HG03064 (cell line): Measurements from ENCODE around the gene HAPLN3.

Source experiments
- ATAC-seq: cut with Tn5 transposase; IDR thresholded peaks from one replicate; pipeline ENCODE4 v1.9.1; 2021; ENCODE audit warnings: low read depth; ENCODE audit not compliant: unreplicated experiment

HAPLN3 gene

DNA sequence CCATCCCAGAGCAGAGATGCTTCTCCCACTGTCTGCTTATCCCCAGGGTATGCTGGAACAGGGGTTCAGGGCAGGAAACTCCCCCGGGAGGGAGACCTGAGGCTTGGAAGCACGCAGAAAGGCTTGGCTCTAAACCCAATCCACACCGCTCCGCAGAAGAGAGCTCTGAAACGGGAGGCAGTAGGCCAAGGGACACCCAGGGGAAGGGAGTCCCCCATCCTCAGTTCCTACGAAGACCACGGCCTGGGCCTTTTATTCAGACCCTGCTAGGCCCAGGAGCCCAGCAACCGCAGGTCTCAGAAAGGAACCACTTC lies 1.8 kb upstream of the HAPLN3 start:
- no peak for ATAC-seq

DNA sequence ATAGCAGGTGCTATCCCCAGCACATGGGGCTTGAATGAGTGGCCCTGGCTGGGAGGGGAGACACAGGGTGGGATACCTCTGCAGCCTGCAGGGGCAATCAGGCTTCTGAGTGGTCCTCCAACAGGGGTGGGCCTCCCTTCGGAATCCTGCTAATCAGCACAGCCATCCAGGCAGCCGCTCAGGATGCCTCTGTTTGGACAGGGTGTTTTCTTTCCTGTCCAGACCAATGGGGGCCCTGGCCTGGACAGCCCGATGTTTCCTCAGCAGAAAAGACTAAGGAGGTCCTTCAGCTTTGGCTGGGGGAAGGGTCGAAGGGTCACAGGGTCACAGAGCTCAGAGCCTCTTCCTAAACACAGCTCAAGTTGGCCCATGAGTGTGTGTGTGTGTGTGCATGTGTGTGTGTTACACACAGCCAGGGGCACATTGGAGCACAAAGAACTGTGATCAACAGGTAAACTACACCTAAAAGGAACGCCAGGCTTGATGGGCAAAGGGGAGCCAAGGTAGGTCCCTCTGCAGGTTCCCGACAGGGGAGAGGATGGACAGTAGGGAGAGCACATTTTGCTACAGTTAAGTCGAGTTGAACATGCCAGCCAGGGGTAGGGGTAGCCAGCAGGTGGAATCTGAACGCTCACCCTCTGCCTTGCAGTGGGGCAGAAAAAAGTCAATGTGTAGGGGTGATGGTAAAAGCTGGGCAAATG lies 1.1 kb upstream of the HAPLN3 start:
- no peak for ATAC-seq

DNA sequence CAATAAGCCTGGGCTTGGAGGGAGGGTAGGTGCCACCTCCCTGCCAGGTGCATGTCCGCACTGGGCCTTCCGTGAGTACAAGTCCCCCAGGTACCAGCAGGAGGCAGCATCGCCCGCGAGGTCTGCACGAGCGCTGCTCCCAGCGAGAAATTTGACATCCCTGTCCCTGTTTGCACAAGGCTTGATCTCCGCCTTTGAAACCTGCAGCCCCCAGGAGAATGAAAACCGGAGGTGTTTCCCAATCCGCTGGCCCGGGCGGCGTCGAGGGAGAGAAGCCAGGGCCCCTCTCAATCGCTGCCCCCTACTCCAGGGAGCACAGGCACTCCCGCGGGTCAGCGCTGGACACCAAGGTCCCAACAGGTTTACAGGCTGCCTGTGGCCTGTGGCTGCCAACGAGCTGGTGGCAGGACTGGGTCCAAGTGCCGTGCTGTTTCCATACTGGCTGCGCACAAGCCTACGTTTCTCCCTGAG lies 961 bp downstream of the HAPLN3 start:
- no peak for ATAC-seq

DNA sequence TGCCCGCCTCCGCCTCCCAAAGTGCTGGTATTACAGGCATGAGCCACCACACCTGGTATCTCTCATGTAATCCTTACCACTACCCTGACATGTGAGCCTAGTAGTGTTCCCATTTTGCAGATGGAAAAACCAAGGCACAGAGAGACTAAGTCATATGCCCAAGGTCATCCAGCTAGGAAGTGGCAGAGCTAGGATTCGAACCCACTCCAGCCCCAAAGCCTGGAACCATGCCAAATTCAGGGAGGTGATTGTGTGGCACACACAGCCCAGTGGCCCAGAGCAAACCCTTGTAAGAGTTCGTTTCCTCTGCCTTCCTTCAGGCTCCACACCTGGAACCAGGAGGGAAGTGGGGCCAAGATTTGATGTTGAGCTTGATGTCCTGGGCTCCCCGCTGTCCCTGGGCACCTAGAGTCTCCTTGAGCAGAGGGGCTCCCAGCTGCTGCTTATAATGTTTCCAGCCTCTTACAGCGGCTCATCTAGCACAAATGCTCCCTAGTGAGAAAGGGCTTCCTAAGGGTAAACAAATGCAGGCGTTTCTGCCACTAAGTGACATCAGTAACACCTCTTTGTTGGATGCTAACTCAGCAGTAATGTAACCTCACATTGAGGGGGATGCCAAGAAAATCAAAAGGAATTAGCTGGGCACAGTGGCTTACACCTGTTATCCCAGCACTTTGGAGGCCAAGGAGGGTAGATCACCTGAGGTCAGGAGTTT lies 3.6 kb downstream of the HAPLN3 start:
- no peak for ATAC-seq

DNA sequence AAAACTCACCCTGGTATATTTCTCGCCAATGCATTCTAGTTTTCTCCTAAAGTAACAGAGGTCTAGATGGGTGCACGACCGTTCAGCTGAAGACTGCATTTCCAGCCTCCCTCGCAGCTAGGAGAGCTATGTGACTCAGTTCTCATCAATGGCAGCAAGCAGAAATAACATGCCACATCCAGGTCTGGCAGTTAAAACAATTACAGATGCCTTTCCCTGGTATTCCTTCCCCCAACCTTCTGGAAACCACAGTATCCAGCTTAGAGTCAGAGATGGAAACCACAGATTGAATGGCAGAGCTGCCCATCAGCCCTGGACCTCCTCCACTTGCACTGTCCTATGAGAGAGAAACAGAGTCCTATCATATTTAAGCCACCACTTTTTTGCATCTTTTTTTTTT lies 4.8 kb downstream of the HAPLN3 start:
- no peak for ATAC-seq

DNA sequence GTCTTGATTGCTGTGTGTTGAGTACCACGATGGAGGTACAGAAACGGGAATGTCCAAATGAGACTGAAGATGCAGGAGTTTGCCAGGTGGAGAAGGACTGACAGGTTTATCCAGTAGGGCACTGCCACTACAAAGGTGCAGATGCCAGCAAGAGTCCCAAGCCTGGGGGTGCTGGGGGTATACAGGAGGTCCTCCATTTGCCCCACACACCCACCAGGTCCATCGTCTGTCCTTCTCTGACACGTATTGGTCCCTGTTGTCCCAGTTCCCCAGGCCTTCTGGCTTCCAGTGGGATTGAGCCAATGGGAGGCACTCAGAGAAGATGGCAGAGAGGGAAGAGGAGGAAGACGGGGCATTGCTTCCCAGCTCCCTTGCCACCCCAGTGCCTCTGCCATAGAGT lies 6.6 kb downstream of the HAPLN3 start:
- no peak for ATAC-seq

DNA sequence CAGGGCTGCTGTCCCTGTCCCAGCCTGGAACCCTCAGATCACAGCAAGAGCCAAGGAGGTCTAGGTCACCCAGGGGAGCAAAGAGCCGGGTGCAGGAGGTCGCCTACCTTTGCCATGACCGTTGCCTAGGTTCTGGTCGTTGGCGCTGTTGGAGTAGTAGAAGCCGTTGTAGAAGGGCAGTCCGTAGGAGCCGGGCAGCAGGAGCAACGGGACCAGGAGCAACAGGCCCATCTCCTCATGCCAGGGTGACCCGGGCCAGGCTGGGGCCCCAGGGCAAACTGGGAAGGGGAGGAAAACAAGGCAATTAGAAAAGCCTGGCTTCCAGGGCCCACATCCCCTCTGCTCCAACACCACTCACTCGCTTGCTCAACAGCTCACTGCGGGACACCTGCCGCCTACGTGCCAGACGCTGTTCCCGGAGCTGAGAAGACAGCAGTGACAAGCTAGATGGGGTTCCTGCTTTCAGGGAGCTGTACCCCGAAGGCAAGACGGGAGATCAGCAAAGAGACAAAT lies 8.2 kb downstream of the HAPLN3 start:
- ATAC-seq, result no peak

DNA sequence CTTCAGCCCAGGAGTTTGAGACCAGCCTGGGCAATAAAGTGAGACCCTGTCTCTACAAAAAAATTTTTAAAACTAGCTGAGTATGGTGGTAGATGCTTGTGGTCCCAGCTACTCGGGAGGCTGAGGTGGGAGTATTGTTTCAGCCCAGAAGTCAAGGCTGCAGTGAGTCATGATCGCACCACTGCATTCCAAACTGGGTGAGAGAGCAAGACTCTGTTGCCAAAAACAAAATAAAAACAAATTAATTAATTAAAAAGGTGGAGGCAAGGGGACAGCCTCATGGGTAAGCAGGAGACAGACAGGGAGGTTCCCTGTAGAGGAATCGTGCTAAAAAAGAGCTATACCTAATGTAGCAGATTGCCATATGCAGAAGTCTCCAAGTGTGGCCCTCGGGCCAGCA lies 12.6 kb downstream of the HAPLN3 start:
- ATAC-seq, result no peak

DNA sequence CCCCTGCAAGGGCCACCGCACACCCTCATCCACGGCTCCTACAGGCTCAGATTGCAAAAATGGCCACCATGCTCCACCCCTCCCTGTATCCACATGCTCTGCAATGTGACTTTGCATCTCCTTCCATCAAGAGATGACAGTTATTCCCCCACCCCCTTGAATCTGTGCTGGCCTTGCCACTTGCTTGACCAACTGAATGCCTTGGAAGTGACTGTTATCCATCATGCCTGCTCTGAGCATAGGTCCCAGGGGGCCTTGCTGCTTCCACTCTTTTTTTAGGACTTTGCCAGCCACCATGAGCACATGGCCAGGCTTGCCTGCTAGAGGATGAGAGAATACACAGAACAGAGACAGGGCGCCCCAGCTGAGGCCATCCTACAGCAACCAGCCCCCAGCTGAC lies 13.6 kb downstream of the HAPLN3 start:
- no peak for ATAC-seq

DNA sequence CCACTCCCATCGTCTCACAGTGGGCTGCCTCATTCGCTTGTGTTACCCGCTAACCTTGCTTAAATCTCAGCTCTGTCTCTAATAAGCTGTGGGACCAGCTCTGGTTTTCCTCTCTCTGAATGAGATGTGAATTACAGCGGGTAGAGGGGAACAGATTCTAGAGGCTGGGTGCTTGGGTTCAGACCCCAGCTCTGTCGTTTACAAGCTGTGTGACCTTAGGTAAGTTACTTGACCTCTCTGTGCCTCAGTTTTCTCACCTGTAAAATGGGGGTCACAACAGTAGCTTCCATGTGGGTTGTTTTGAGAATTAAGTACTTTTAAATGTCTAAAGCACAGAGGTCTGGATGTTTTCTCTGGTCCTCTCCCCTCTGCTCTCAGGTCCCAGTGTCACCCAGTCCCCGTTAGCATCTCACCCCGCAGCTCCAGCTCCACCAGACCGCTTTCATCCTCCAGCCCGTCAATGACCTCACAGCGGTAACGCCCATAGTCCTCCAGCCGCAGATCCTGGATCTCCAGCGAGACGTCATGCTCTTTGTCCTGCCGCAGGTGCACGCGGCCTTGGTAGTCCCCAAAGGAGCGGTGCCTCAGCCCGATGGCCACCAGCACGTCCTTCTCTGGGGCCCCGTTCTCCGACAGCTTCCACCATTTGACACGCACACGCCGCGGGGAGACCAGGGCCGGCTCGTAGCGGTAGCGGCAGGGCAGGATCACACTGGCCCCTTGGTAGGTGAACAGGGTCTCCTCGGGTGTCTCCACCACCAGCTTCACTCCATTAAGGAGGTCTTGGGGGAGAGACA lies 14.2 kb downstream of the HAPLN3 start:
- no peak for ATAC-seq

DNA sequence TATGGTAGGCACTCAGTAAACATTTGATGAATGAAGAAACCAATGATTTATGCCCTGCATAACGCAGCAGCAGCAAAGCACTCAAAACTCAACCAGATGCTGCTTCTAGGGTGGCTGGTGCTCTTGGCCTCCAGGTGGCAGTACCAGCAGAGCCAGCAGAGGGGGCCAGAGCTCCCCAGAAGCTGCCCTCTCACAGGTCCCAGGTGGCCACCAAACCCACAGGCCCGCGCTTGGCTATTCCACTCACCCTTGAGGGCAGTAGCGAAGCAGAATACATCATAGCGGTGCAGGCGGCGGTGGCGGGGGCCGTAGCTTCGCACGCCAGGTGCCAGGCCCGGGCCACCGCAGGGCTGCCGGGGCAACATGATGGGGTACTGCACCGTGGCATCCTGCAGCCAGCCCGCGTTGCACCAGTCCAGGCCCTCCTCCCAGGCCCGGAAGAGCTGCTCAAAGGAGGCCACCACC lies 16.6 kb downstream of the HAPLN3 start:
- ATAC-seq, result no peak

DNA sequence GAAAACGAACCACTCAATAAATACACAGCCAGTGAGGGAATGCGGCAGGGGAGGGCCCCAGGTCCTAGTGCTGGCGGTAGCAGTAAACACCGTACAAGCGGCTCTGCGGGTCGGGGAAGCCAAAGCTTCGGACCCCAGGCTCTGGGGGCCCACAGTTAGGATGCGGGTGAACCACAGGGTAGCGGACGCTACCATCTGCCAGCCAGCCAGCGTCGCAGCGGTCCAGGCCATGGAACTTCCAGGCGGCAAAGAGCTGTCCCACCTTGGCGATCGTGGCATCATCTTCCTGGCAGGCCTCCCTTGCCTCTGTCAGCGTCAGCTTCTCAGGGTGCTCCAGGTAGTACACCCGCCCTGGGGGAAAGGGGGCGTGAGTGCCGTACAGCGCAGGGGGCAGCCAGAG lies 17.4 kb downstream of the HAPLN3 start:
- ATAC-seq, result no peak

DNA sequence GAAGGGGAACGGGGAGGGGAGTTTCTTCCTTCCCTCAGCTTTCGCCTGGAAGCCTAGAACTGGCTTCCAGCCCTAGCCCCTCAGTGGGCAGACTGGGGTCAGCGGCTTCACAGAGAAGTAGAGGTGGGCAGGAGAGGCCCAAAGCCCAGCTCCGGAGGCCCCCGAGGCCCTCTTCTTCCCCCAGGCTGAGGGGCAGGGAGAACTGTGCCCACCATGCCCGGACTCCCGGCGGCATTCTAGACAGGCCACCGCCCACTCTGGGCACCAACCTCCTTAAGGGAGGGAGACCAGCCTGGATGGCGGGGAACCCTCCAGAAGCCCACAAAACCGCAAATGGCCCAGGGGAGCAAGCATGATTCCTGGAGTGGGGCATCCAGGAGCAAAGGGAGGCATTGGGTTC lies 17.9 kb downstream of the HAPLN3 start:
- ATAC-seq, result no peak

DNA sequence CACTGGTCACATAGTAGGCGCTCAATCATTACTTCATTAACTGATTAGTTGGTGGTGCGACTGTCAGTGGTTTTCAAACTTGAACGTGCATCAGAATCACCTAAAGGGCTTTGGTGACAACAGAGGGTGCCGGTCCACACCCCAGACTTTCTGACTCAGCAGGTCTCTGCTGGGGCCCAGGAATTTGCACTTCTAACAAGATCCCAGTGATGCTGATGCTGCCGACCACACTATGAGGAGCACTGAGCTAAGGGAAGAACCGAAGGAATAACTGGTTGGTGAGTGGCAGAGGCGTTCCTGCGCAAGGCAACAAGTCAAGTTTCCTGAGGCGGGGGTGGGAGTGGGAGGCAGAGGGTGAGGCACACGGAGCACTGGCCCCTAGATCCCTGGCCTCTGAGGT lies 18.8 kb downstream of the HAPLN3 start:
- no peak for ATAC-seq

DNA sequence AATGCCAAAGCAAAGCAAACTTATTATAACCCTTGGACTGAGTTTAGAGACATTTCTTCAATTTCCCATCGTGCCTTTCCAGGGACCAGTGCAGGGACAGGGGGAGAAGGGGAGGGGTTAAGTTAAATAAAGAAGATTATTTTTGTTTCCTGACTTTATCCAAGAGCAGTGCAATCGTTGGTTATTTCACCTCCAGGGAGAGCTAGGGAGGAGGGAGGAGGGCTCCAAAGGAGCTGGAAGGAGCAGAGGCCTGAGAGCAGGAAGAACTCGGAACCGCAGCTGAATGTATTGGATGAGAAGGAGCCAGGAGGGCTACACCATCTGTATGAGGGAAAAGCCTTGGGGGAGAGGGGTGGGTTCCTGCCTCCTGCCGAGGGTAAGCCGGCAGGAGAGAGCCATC lies 20.7 kb downstream of the HAPLN3 start:
- no peak for ATAC-seq

DNA sequence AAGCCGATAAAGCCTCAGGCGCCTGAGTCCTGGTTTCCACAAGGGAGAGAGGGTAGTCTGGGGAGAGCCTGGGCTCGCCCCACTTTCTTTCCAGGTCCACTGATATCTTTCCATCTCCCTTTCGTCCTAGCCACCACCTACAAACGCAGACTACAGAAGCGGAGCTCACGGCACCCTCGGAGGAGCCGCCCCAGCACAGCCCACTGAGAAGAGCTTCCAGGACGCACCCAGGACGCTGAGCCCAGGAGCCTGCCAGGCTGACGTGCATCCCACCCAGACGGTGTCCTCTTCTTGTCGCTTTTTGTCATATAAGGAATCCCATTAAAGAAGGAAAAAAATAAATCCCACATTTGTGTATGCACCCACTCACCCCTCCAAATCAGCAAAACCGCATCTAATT lies 21.1 kb downstream of the HAPLN3 start:
- ATAC-seq, result no peak

DNA sequence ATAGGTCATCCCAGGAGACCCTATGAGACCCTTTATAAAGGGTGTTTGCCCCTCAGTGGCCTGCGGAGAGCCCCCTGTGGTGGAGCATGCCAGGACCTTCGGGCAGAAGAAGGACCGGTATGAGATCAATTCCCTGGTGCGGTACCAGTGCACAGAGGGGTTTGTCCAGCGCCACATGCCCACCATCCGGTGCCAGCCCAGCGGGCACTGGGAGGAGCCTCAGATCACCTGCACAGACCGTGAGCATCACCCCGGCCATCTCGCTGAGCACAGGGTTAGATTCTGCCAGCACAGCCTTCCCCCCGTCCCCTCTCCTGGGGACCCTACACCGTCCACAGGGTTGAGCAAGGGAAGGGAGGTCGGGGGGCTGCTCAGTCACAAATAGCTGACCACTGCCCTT lies 21.6 kb downstream of the HAPLN3 start:
- ATAC-seq, result no peak

DNA sequence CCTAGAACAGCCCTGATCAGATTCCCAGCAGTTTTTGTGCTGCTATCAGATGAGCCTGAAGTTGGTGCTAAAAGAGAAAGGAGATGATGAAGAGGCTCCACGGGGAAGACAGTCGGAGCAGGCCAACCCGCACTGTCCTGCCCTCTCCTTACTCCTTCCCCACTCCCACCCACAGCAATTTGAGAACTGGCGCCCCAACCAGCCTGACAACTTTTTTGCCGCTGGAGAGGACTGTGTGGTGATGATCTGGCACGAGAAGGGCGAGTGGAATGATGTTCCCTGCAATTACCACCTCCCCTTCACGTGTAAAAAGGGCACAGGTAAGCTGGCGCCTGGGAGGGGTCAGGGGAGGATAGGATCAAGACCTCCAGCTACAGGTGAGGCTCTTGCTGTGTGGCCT lies 22.6 kb downstream of the HAPLN3 start:
- ATAC-seq, result no peak

DNA sequence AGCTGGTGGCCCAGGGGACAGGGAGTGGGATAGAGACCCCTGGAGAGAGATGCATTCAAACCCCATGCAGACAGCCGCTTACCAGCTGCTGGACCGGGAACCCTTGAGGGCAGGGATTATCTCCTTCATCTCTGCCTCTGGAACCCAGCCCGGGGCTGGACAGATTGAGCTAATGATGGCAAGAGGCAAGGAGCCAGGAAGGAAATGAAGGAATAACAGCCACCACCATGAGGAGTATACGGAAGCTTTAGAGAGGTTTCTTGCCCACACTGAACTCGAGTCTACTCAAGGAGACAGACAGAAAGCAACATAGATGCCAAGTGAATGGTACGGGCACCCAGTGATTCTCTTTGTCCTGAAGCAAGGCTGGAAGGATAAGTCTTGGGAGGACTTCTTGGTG lies 23.2 kb downstream of the HAPLN3 start:
- no peak for ATAC-seq

DNA sequence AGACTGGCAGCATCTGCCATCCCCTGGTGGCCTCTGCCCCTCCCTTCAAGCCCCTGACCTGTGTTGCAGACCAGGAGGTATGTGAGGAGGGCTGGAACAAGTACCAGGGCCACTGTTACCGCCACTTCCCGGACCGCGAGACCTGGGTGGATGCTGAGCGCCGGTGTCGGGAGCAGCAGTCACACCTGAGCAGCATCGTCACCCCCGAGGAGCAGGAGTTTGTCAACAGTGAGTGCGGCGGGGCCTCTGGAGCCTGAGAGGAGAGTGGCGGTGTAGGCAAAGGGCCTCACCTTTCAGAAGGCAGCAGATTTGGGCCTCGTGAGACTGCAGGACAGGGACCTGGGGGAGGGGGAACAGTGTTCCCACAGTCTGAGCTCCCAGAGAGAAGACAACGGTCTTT lies 24.0 kb downstream of the HAPLN3 start:
- ATAC-seq, result no peak

DNA sequence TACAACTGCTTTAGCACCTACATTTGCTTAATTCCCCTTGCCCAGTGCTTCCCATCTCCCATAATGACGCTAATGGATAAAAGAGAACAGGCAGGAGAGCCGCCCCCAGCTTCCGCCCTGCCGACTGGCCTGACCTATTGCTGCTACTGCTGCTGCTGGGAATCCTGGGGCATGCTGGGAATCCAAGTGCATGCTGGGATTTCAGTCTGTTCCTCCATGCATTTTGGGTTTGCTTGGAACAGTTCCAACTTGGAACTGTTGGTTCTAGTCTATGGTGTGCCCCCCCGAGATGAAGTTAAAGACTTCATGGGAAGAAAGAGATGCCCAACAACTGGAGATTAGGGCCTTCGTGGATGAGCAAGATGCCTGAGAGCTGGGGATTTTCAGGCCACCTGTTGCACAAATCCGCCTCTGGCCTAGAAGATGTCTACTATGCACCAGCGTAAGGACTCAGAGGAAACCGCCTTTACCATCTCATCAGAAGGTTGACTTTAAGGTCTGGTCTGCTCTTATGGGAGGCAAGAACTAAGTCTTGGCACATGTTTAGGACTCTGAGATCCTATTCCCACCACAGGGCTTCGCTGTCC lies 29.0 kb downstream of the HAPLN3 start:
- no peak for ATAC-seq
